ENCODE measurements around the gene FAM89B.
A peak's percentile ranks its signal among the peaks of the same experiment; 100 is the strongest.

Gene FAM89B

DNA sequence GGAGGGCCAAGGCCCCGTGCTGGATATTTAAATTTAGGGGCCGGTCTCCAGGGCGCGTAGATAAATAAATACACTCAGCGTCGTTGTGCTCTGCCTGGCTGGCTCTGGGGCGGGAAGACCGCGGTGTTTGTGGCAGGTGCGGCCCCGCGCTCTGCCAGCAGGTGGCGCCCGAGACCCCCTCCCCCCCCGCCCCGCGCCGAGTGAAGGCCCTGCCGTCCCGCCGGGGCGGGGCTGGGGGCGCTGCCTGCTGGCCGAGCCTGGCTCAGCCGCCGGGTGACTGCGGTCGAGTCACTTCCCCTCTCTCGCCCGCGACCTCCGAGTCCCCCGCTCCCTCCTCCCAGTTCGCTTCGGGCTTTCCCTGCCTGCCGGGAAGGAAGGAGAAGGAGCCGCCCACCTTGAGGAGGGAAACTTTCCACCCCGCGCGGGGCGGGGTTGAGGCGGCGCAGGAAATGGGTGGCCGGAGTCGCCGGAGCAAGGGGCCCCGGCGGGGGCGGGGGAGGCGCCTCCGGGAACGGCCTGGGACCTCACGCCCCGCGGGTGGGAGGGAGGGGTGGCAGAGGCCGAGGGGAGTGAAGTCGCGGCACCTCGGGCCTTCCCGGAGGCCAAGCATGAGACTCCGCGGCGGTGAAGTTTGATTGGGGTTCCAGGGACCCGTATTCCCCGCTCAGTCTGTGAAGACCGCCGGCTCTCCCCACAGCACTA, 1.9 kb downstream of the FAM89B start:
- TF ChIP-seq, protein P1, sequence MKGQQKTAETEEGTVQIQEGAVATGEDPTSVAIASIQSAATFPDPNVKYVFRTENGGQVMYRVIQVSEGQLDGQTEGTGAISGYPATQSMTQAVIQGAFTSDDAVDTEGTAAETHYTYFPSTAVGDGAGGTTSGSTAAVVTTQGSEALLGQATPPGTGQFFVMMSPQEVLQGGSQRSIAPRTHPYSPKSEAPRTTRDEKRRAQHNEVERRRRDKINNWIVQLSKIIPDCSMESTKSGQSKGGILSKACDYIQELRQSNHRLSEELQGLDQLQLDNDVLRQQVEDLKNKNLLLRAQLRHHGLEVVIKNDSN (IDR thresholded peaks at IDR 0.05) = no peak
- TF ChIP-seq EGR1 (IDR thresholded peaks at IDR 0.05) = peak; percentile 46; the same call in 1 of the 2 replicates
- no peak for TF ChIP-seq RAD21 (IDR thresholded peaks at IDR 0.05; ENCODE audit: low read depth)
- no peak for TF ChIP-seq CEBPB (IDR thresholded peaks at IDR 0.05)
- no peak for TF ChIP-seq TEAD4 (IDR thresholded peaks at IDR 0.05)
- no peak for TF ChIP-seq CREB1 (IDR thresholded peaks at IDR 0.05; ENCODE audit: low read depth)
- TF ChIP-seq YY1 (IDR thresholded peaks at IDR 0.05; ENCODE audit: low read depth) = no peak
- peak; percentile 81 for TF ChIP-seq ZBTB7A (IDR thresholded peaks at IDR 0.05; ENCODE audit: low read depth)
- TF ChIP-seq FOXM1 (IDR thresholded peaks at IDR 0.05; ENCODE audit: borderline replicate concordance, low read depth) = no peak
- peak; percentile 29; the same call in 1 of the 2 replicates for TF ChIP-seq TAF1 (IDR thresholded peaks at IDR 0.05; ENCODE audit: low read depth)
- TF ChIP-seq, protein P2, sequence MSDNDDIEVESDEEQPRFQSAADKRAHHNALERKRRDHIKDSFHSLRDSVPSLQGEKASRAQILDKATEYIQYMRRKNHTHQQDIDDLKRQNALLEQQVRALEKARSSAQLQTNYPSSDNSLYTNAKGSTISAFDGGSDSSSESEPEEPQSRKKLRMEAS (IDR thresholded peaks at IDR 0.05) = peak; percentile 11; the same call in 1 of the 2 replicates
- TF ChIP-seq, protein P3, sequence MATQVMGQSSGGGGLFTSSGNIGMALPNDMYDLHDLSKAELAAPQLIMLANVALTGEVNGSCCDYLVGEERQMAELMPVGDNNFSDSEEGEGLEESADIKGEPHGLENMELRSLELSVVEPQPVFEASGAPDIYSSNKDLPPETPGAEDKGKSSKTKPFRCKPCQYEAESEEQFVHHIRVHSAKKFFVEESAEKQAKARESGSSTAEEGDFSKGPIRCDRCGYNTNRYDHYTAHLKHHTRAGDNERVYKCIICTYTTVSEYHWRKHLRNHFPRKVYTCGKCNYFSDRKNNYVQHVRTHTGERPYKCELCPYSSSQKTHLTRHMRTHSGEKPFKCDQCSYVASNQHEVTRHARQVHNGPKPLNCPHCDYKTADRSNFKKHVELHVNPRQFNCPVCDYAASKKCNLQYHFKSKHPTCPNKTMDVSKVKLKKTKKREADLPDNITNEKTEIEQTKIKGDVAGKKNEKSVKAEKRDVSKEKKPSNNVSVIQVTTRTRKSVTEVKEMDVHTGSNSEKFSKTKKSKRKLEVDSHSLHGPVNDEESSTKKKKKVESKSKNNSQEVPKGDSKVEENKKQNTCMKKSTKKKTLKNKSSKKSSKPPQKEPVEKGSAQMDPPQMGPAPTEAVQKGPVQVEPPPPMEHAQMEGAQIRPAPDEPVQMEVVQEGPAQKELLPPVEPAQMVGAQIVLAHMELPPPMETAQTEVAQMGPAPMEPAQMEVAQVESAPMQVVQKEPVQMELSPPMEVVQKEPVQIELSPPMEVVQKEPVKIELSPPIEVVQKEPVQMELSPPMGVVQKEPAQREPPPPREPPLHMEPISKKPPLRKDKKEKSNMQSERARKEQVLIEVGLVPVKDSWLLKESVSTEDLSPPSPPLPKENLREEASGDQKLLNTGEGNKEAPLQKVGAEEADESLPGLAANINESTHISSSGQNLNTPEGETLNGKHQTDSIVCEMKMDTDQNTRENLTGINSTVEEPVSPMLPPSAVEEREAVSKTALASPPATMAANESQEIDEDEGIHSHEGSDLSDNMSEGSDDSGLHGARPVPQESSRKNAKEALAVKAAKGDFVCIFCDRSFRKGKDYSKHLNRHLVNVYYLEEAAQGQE (IDR thresholded peaks at IDR 0.05; ENCODE audit: low read depth) = no peak
- TF ChIP-seq NFIC (IDR thresholded peaks at IDR 0.05) = no peak

DNA sequence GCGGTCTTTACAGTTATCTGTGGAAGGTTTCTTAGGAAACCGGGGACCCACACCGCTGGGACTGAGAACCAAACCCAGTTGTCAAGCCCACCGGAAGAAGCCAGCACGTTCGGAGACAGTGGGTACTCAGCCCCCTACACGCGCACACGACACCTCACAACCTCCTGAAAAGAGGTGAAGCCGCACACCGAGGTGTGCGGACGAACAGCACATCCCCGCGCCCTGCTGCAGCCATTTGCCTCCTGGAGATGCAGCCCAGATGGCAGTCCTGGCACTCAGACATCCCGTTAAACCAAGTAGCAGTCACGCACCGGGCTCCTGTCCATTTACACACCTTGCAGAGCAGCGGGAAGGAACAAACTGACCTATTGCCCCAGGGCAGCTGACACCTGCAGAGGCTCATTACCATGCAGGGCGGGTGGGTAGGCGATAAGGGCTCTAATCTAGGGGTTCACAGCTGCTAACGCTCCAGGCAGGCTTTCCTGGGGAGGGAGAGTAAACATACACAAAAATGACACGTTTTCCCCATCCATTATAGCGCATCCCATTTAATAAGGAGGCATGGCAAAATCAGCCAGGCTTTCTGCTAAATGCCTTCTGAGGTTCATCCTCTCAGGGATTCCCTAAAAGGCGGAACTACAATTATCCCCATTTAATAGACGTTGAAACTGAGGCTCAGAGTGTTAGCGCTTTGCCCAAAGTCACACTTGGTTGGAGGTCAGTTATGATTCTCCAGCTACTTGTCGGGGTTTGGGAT, 2.7 kb downstream of the FAM89B start:
- TF ChIP-seq, protein P2 (IDR thresholded peaks at IDR 0.05) = peak; percentile 37; the same call in 1 of the 2 replicates
- TF ChIP-seq FOXM1 (IDR thresholded peaks at IDR 0.05; ENCODE audit: borderline replicate concordance, low read depth) (no peak), YY1 (IDR thresholded peaks at IDR 0.05; ENCODE audit: low read depth) (0 out of 2 replicates have a peak, but pooled peaks have one; percentile 21)

DNA sequence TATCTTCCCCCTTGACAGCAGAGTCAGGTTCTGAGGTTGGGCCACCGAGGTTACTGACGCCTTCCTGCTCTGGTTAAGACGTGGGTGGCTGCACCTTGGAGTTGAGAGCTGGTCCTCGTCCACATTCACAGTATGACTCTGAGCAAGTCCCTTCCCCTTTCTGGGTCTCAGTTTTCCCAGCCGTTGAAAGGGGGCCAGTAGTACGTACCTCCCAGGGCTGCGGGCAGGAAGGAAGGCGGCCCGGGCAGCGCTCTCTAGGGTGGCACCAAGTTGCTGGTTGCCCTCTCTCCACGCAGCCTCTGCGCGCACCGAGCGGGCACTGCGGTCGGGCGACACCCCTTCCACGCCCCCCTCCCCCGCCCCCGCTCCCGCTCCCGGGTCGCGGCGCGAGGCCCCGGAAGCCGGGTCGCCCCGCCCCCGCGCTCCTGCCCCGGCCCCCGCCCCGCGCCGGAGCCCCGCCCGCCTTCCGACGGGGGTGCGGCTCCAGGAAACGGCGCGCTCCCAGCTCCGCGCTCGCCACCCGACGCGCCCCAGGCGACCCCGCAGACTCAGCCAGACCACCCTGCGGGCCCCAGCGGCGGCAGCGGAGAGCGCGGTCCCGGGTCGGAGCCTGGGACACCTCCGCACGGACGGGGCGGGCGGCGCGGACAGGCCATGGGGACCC, 3.4 kb downstream of the FAM89B start, which contains the start of gene EHBP1L1:
Gene EHBP1L1, plus strand, starts transcription at position 486 of the 664 bp plus-strand sequence. CDS start 250 bp downstream, outside the sequence.
- TF ChIP-seq ZBTB7A (IDR thresholded peaks at IDR 0.05; ENCODE audit: low read depth) = 0 out of 2 replicates have a peak, but pooled peaks have one; percentile 81
- no peak for TF ChIP-seq FOXM1 (IDR thresholded peaks at IDR 0.05; ENCODE audit: borderline replicate concordance, low read depth)
- 0 out of 2 replicates have a peak, but pooled peaks have one; percentile 14 for TF ChIP-seq TCF12 (IDR thresholded peaks at IDR 0.05; ENCODE audit: low read depth)
- peak; percentile 43; the same call in 1 of the 2 replicates for TF ChIP-seq EGR1 (IDR thresholded peaks at IDR 0.05)
- no peak for TF ChIP-seq NFIC (IDR thresholded peaks at IDR 0.05)
- TF ChIP-seq, protein P1 (IDR thresholded peaks at IDR 0.05) = no peak

DNA sequence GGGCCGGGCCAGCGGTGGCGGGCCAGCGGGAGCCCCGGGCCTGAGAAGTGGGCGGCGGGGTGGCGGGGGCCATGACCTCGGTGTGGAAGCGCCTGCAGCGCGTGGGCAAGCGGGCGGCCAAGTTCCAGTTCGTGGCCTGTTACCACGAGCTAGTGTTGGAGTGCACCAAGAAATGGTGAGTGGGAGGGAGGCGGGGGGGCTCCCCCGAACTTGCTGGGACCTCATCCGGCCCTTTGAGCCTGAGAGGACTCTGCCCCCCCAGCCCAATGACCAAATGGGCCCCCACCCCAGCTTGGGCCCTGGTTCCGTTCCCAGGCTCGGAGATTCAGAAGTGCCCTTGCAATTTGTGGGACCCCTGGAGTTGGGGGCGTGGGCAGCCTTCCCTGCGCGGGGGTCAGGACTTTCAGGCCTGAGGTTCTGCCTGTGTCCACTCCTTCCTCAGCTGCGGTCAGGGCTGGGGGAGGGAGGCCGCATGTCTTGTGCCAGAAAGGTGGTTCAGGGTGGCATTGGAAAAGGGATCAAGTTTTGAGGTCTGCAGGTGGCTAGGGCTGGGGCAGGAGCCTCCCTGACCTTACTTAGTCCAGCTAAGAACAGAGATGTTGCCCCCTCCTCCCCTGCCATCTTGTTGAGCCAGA, 4.0 kb downstream of the FAM89B start:
- 0 out of 2 replicates have a peak, but pooled peaks have one; percentile 24 for TF ChIP-seq ZBTB7A (IDR thresholded peaks at IDR 0.05; ENCODE audit: low read depth)
- TF ChIP-seq, protein P1 (IDR thresholded peaks at IDR 0.05) = no peak

DNA sequence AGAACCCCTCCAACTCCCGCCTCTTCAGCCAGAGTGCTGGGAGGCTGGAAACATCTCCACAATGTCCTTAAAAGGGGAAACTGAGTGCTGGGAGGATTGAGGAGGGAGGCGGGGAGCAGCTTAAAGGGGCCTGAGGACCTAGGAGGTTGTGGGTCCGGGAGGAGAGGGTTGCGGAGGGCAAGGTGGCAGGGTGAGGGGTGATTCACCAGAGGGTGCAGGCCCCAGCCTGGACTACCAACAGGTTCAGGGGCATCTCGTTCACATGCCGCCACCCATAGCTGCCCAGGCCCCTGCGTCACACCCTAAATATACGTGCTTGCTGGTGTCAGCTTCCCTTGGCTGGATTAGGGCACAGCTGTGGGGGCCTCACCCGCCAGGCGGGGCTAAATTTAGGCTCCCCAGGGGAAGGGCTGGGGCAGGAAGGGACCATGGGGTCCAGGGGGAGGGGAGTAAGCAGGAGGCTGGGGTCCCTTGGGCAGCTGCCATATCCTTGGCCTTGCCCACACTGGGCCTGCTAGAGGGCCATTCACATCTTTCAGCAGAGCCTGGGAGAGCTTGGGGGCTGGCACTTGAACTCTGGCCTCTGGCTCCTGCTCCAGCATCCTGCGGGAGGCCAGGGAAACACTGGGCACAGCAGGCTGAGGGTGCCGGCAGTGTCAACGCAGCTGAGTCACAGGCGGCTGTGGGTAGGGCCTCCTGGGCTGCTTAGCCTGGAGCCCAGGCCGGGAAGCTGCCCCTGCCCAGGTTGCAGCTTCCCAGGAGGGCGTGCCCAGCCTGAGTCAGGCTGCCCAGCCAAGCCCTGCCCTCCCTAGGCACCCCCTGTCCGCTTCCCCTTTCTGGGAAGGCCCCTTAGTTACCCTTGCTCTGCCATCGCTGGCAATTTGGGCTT, 4.8 kb downstream of the FAM89B start:
- TF ChIP-seq, protein P2 (IDR thresholded peaks at IDR 0.05) = no peak
- no peak for TF ChIP-seq FOXM1 (IDR thresholded peaks at IDR 0.05; ENCODE audit: borderline replicate concordance, low read depth)
- no peak for TF ChIP-seq TCF12 (IDR thresholded peaks at IDR 0.05; ENCODE audit: low read depth)
- no peak for TF ChIP-seq TAF1 (IDR thresholded peaks at IDR 0.05; ENCODE audit: low read depth)
- no peak for TF ChIP-seq ZBTB7A (IDR thresholded peaks at IDR 0.05; ENCODE audit: low read depth)
- no peak for TF ChIP-seq EP300 (IDR thresholded peaks at IDR 0.05; ENCODE audit: borderline replicate concordance)
- TF ChIP-seq, protein P1 (IDR thresholded peaks at IDR 0.05) = no peak
- TF ChIP-seq NFIC (IDR thresholded peaks at IDR 0.05) = no peak

Data from Ishikawa (cell line).